NOMO-1 treated with DMSO at 0.1 percent for 48 hours (cell line): ENCODE data around the gene TIMM13.
"Not testable (repeated sequence)": the region's sequence is repeated elsewhere in the genome, so short reads cannot be mapped to it uniquely, and the experiment has no call there.

Experiments
- DNase-seq: peaks from one replicate; lab custom pipeline; 2025; ENCODE audit not compliant: unreplicated experiment; lab: John Stamatoyannopoulos, UW

The TIMM13 gene

DNA sequence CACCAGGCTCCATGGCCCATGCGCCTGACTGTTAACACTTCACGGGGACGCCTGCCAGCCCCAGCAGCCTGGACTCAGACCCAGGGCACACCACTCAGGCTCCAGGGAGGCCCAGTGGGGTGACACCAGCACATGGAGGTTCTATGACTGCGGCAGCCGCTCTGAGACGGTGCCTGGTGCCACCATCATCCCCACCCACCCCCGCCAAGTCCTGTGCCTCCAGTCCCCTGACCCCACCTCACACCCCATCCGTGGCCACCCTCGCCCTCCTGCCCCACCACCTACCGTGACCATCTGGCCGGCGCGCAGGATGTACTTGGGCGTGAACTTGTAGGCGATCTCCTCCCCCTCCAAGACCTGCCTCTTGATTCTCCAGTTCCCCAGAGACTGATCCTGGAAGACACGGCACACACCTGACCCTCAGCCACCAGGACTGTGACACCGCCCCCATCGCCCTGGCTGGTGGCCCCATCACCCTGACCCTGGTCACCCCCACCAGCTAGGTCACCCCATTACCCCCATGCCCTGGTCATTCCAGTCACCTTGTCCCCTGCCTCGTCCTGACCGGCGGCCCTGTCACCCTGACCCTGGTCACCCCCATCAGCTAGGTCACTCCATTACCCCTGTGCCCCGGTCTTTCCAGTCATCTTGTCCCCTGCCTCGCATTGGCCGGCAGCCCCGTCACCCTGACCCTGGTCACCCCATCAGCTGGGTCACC, 4.9 kb upstream of the TIMM13 start:
- no peak for DNase-seq

DNA sequence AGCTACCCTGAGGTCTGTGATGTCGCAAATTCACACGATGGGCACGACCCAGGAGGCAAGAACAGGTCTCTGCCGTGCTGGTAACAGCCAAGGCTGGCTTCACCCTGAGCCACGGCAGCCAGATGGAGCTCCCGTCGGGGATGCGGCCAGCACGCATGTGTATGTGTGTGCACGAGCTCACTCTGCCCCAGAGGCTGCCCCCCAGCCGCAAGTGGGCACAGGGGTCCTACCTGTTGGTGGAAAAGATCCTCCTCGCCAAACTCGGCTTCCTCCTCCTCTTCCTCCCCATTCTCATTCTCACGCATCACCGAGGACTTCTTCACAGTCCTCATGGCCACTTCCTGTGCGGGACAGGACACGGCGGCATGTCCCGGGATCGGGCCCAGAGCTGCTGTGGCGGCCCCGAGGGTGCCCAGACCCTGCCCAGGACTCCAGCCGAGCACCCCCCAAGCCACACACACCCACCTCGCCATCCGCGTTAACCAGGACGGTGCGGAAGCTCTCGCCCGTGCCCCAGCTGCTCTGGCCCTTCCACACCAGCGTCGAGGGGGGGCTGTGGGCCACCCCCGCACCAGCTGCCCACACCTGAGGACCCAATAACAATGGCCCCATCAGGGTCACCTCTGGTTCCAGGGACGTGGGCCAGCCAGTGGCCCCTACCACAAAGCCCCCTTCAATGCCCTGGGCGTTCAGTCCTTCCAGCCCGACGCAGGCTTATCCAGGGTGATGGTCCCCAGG, 4.1 kb upstream of the TIMM13 start:
- no peak for DNase-seq

DNA sequence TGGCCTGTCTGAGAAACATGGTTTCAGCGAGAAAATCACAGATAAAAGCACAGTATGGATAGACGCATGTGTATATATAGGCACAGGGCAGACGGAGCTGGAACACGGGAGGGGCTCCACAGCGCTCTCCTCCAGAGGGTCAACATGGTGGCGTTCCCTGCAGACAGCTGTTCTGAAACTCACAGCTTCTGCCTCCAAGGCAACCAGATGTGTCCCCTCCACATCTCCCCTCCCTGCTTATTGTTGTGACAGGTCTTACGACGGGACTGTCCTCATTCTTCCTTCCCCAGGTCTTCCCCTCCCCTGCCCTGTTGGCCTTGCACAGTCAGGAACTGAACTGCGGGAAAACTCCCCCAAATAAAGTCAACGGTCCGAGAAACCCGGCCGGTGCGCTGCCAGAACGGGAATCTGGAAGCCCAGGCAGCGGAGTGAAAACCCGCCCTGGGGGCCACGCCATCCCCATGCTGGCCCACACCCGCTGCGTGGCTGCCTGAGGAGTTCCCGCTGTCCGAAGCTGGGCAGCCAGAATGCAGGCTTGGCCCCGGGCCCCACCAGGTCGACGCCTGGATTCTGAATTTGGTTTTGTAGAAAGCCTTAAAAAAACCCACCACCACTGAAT, 2.6 kb upstream of the TIMM13 start:
- DNase-seq, result no peak

DNA sequence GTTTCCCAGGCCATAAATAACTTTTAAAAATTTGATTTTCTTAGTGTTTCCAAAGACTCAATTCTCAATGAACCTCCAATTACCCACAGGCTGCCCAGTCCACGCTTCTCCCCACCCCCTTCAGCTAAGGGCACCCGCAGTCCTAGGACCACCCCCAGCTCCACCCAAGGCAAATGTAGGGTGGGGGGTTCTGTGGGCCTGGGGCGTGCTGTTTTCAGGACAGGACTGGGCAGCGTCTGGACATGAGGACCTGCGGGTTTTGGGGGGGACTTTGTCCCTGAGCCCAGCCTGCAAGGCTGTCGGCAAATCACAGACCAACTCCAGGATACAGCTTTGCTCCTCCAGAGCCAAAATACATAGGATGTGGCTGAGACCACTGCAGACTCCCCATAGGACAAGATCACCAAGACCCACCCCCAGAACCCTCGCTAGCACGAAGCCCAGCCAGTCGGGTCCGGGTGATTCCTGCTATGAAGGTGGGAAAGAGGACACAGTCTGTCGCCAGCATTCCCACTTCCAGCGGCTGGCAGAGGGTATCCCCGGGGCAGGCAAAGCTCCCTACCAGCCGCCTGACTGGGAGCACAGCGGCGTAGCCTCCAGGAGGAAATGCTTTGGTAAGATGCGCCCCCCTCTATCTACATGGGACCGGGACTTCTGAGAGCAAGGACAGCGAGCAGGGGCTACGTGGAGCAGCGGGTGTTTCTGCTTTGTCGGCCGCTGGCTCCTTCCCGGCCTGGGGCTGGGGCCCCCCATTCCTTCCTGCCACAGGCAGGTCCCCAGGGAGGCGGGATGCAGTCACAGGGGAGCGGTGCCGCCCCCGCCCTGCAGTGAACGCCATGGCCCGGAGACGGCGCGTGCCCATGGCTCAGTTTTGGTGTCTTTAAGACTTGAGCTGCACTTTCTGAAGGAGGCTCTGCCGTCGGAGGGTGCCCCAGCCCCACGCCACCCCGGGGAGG, 1.6 kb upstream of the TIMM13 start:
- DNase-seq, result no peak

DNA sequence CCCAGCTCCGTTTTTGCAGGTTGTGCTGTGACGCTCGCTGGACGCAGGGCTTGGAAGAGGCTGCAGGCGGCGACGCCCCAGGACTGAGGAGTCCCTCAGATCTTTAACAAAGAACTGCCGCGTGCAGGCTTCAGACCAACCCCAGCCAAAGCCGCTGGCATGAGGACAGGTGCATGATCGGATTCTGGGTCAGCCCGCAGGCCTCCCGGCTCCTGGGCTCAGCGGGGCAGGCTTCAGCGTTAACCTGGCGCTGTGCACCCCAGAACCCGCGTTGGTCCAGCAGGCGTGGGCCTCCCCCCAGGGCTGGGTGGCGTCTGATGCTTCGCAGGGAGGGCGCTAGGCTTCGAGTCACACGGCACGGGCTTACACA, 920 bp upstream of the TIMM13 start:
- DNase-seq, result no peak

DNA sequence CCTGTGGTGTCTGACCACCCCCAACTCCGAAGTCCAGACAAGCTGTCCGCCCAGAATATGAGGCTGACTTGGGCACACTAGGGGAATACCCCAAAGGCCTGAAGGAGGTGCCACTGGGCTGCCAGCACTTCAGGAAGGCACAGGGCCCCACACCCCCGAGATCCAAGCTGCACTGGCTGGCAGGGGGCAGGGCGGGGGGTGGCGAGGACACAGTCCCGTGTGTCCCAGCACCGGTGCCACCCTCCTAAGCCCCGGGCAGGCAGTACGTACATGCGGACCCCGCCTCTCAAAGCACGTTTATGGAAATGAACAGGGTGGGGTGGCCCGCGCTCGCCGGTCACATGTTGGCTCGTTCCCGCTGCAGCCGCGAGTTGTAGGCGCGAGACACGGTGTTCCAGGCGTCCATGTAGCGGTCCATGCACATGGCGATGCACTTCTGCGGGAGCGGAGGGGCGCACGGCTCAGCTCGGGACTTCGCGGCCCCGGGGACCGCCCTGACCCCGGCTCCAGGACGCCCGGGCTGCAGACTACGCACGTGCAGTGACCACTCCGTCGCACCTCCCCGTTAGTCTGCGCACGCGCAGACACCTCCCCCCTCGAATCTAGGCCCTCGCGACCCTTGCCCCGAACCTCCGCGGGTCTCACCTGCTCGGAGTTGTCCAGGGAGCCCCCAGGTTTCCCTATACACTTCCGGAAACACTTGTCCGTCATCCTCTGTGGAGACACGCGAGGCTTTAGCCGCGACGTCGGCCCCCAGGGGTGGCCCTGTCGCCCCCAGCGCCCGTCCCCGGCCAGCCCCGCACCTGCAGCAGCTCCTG, 566 bp downstream of the TIMM13 start:
- DNase-seq, result no peak

DNA sequence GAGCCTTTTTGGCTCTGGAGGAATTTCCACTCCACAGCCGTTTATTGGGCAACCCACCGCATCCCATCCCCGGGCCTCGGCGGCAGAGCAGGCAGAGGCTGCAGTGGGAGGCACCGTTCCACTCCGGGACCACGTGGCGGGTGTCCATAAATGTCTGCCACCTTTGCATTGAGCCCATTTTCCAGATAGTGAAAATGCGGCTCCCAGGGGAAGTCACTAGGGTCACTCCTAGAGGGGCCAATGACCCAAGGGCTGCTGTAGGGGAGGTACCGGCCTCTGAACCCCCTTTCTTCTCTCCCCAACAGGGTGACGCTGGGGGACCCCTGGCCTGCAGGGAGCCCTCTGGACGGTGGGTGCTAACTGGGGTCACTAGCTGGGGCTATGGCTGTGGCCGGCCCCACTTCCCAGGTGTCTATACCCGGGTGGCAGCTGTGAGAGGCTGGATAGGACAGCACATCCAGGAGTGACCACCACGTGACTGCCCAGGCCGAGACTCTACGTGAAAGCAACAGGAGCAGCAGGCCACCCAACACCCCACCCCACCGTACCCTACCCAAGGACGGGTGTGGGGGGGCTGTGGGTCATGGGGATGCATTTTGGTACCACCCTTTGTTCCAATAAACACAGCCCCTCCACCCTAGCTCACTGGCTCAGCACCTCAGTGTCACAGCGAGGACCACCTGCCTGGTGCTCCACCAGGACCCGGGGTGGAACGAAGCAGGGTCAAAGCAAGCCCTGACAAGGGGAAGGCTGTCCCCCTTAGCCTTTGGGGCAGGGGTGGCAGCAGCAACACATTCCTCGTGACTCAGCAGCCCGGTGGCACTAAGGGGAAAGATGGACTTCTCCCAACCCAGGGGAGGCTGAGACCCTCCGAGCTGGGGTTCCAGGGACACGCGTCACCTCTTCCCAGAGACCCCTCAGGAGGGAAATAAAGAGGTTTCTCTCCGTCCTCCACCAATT, 1.5 kb downstream of the TIMM13 start:
- no peak for DNase-seq

DNA sequence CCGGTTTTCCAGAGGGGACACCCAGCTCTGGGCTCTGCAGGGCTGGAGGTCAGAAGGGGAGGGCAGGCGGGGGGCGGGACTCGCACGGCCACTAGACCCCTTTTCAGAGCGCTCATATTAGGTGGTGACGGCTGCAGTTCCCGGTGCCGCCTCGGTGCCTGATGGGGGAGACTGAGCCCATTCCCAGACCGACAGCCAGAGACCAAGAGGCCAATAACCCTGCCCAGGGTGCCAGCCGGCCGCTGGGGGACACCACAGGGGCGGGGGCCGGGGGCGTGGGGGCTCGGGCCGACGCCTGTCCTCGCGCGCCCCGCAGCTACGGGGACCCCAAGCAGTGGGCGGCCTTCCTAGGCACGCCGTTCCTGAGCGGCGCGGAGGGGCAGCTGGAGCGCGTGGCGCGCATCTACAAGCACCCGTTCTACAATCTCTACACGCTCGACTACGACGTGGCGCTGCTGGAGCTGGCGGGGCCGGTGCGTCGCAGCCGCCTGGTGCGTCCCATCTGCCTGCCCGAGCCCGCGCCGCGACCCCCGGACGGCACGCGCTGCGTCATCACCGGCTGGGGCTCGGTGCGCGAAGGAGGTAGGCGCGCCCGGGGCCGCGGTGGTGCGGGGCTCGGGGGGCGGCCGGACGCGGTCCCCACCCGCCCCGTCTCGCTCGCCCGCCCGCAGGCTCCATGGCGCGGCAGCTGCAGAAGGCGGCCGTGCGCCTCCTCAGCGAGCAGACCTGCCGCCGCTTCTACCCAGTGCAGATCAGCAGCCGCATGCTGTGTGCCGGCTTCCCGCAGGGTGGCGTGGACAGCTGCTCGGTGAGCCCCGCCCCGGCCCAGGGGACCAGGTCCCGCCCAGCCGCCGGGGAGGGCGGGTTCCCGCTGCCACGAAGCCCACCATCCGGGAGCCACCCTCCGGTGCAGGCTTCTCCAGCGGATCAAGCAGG, 2.4 kb downstream of the TIMM13 start:
- no peak for DNase-seq

DNA sequence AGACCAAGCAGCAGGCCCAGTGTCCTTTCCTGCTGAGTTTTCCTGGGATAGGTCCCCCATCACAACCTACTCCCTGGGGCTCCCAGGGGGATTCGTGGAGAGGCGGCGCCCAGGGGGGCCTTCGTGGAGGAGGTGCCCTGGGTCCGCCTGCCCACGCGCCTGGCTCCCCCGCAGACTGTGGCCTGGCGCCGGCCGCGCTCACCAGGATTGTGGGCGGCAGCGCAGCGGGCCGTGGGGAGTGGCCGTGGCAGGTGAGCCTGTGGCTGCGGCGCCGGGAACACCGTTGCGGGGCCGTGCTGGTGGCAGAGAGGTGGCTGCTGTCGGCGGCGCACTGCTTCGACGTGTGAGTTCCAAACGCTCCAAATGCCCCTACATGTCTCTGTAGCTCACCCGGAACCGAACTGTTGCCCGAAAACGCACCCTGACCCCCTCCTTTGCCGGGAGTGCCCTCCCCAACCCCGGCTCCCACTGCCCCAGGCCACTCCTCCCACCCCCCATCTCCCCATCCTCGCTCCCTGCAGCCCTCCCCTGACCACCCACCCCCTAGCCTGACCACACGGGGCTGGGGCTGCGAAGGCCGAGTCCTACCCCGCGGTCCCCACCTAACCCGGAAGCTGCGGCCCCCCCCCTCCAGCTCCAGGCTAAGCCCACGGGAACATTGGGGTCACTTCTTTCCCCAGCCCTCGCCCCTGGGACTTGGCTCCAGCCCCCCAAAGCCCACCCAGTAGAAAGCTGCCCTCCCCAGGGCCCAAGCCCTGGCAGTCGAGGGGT, 3.3 kb downstream of the TIMM13 start:
- no peak for DNase-seq

DNA sequence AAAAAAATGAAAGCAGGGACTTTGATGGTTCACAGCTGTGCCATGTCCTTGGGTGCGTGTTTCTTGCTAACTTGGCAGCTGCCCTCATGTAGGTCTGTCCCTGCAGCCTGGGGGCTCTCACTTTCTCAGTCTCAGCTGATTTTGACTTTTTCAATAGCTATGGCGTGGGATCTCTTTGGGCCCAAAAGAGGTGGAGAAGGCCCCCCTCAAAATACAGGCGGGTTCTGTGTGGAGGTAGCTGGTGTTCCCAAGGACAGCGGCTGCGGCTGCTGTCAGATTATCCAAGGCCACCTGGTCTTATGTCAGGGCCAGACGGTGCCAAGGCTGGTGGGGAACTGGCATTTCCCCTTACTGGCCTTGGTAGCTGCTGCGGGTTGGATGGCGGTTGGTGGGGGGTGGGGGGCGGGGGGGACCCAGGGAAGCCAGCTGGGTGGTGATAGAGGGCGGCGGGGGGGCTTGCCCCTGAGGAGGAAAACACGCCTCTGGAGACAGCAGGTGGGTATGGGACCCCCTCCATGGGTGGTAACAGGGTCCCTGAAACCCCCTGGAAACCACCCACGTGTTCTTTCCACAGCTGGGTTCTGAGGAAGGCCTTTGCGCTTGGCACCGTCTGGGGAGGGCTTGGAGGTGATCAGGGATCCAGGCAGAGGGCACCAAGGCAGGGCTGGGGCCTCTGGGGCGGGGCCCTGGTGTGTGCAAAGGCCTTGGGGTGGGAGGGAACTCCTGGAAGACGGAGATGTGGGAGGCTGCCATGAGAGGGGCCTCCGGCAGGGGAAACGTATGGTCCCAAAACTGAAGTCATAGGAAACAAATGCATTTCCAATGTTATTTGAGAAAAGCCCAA, 4.1 kb downstream of the TIMM13 start:
- DNase-seq, result no peak

DNA sequence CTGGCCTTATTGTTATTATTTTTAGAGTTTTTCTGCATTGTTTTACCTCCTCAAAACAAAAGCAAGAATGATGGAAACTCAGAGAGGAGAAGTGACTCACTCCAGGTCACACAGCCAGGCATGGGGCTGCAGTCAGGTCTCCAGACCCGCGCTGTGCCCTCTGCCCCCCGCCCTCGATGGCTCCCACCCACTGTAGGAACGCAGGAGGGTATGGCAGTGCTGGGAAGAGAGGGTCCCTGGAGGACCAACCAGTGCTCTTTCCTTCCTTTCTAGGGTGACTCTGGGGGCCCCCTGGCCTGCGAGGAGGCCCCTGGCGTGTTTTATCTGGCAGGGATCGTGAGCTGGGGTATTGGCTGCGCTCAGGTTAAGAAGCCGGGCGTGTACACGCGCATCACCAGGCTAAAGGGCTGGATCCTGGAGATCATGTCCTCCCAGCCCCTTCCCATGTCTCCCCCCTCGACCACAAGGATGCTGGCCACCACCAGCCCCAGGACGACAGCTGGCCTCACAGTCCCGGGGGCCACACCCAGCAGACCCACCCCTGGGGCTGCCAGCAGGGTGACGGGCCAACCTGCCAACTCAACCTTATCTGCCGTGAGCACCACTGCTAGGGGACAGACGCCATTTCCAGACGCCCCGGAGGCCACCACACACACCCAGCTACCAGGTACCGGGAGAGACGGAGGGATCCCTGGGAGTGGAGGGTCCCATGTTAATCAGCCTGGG, 5.6 kb downstream of the TIMM13 start:
- DNase-seq, result no peak

DNA sequence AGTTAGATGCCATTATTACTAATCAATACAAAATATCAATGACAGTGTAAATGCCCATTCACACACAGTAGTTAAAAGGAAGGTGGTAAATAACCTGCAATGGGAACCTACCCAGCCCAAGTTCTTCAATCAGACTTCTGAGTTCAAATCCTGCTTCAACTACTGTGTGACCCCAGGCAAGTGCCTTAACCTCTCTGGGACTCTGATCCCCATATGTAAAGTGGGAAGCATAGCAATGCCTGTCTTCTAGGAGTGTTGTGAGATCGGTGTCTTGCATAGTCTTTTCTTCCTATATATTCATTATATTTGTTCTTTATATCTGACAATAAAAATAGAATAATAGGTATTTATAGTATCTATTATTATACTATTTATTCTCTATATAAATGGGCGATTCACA, 6.9 kb downstream of the TIMM13 start:
- no peak for DNase-seq

DNA sequence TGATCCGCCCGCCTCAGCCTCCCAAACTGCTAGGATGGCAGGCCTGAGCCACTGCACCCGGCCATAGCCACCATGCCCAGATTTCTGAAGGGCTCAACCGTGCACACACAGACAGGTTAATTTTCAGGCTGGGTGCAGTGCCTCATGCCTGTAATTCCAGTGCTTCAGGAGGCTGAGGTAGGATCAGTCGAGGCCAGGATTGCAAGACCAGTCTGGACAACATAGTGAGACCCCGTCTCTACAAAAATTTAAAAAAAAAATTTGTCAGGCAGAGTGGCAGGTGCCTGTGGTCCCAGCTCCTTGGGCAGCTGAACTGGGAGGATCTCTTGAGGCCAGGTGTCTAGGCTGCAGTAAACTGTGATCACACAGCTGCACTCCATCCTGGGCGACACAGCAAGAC, 7.6 kb downstream of the TIMM13 start:
- no peak for DNase-seq

DNA sequence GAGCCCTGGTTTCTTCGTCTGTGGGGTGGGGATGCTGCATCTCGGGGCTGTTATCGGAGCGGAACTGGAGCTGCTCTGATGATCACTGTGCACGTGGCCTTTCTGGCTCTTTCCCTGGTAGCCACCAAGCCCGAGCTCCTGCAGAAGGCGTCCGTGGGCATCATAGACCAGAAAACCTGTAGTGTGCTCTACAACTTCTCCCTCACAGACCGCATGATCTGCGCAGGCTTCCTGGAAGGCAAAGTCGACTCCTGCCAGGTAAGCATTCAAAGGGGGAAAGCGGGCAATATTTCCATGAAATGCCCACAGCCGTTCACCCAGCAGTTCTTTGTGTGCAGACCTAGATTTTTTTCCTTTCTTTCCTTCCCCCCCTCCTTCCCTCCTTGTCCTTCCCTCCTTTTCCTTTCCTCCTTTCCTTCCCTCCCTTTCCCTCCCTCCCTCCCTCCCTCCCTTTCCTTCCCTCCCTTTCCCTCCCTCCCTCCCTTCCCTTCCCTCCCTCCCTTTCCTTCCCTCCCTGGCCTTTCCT, 9.4 kb downstream of the TIMM13 start:
- DNase-seq, result no peak

DNA sequence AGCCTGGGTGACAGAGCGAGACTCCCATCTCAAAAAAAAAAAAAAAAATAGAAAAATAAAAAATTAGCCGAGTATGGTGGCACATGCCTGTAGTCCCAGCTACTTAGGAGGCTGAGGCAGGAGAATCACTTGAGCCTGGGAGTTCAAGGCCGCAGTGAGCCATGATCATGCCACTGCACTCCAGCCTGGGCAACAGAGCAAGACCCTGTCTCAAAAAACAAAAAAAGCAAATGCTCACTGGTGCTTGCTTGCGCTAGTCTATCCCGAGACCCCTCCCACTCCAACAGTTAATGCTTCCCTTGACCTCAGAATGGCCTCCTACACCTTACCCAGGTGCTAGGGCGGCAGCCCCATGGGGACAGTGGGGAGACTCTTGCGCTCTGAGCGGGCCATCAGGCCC, 9.9 kb downstream of the TIMM13 start:
- not testable (repeated sequence) for DNase-seq
